GM21526 (cell line): ENCODE measurements around the gene SERTAD1.

Source experiments
- ATAC-seq: cut with Tn5 transposase; IDR thresholded peaks from one replicate; pipeline ENCODE4 v1.9.1; 2021; ENCODE audit warnings: moderate library complexity; ENCODE audit not compliant: unreplicated experiment, low FRiP score

Gene SERTAD1

GRCh38 chr19:40407714-40408597 is 17.8 kb downstream of the SERTAD1 start:
- ATAC-seq, result no peak

DNA sequence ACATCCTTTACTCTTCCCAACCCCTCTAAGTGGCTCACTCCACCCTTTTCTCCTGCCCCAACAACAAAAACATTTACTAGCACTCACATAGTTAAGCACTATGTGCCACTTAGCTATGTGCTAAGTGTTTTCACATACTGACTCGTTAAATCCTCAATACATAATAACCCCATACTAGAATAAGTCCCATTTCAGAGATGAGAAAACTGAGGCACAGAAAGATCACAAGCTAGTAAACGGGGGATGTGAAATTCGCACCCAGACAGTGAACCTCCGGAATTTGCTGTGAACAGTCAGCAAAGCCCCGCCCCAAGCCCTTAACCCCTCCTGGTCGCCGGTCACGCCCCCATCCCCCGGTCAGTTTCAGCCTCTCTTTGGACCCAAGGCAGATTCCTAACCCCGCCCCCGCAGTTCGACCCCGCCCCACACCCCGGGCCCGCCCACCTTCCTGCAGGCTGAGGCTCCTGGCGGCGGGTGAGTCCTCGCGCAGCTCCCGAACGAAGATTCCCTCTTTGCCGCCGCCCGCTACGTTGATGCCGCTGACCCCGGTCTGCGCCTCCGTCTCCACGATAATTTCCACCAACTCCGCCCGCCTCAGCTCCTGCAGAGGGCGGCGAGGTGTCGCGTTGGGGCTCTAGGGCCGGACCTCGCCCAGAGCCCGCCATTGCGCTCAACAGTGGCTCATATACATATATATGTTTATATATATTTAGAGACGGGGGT is 22.4 kb downstream of the SERTAD1 start:
- ATAC-seq, result peak; percentile 57

GRCh38 chr19:40400559-40400958 is 25.2 kb downstream of the SERTAD1 start:
- no peak for ATAC-seq

DNA sequence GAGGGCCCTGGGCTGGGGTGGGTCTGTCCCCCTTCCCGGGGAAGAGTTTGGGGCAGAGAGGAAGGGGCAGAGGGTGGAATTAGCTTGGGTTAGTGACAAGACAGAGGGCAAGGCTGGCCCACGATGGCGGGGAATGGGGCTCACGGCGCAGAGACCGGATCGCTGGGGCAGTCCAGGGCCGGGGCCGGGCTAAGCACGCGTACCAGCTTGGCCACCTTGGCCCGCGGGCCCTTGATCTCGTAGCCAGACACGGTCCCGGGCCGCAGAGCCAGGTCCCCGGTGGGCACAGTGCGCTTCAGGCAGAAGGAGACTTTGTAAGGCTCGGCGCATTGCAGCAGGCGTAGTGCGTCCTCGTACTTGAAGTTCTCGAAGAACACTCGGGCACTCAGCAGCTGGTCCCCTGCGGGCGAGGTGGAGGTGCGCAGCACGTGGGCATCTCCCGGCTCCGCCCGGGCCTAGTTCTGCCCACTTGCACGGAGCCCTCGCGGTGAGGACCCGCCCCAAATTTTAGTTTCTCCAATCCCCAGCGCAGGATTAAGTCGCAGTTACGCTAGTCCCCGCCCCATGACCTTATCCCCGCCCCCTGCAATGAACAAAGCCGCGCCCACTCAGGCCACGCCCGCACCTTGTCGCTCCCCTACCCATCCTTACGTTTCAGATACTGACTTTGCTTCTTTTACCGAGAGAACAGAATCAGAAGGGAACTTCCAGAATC is 27.2 kb downstream of the SERTAD1 start:
- no peak for ATAC-seq

DNA sequence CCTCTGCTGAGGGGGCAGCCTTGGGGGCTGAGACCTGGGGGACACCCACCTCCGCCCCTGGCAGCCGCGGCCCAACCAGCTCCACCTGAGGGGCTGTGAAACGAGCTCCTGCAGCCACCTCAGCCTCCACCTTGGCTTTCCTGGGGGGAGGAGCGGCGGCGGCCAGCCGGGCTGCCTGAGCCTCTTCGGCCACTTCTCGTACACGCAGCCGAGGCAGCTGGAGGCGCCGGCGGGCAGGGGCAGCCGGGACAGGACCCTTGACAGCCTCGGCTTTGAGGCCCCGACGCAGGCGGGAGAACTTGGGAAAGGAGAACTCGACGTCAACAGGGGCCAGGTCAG is 28.3 kb downstream of the SERTAD1 start:
- no peak for ATAC-seq

- no peak for ATAC-seq
These were observed 28.8 kb downstream of the SERTAD1 start for GRCh38 chr19:40396886-40397567.

GRCh38 chr19:40395956-40396355 is 29.8 kb downstream of the SERTAD1 start:
- ATAC-seq, result no peak

GRCh38 chr19:40394816-40395210 is 31.0 kb downstream of the SERTAD1 start:
- ATAC-seq, result no peak

- no peak for ATAC-seq
These were observed 31.6 kb downstream of the SERTAD1 start for GRCh38 chr19:40393894-40394815.

GRCh38 chr19:40392894-40393517 is 32.8 kb downstream of the SERTAD1 start:
- ATAC-seq, result no peak

DNA sequence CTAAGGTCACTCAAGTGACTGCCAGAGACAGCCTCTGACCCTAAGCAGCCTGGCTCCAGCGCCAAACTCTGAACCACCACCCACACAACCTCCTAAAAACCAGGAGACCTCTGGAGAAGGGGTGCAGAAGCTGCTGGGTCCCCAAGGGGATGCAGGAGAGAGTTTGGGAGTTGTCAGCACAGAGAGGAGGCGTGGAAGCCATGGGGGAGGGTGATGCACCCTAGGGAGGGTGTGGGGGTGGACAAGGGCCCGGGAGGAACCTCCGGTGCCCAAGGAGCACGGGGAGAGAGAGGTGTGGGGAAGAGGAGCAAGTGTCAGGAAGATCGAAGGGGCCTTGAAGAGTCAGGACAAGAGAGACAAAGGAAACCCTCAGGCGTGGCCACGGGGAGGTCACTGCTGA is 33.7 kb downstream of the SERTAD1 start:
- no peak for ATAC-seq

DNA sequence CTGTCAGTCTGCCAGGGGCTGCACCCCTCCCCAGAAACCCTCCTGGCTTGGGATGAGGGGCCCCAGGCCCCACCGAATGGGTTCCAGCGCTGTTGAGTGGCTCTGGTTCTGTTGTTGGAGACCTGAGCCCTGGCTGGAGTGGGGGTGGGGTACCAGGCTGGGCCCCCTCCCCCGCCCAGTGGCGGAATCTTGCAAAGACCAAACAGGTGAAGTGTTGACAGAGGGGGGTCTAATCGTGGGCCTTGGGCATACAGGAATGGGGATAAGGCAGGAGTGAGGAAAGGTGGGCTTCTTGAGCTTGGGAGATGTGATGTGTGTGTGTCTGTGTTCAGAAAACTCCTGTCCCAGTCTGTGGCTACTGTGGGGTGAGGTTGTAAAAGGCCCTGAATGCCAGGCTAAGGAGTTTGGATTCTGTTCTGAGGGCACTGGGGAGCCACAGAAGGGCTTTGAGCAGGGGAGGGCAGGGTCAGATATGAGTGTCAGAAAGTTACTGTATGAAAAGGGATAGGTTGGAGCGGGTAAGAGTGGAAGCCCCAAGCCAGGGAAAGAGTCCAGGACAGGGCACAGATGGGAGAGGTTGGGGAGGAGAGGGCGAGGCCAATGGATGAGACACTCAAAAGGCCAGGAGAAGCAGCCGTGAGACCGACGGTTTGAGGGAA is 35.6 kb downstream of the SERTAD1 start, which contains the start of gene HIPK4:
Gene HIPK4 (minus strand): TSS at position 98 of the 659 bp plus-strand sequence. CDS start 279 bp downstream, outside the sequence.
- ATAC-seq, result no peak

- ATAC-seq, result no peak
These were observed 36.2 kb downstream of the SERTAD1 start for GRCh38 chr19:40389404-40390083.

- no peak for ATAC-seq
These were observed 37.3 kb downstream of the SERTAD1 start for GRCh38 chr19:40388481-40388880.

DNA sequence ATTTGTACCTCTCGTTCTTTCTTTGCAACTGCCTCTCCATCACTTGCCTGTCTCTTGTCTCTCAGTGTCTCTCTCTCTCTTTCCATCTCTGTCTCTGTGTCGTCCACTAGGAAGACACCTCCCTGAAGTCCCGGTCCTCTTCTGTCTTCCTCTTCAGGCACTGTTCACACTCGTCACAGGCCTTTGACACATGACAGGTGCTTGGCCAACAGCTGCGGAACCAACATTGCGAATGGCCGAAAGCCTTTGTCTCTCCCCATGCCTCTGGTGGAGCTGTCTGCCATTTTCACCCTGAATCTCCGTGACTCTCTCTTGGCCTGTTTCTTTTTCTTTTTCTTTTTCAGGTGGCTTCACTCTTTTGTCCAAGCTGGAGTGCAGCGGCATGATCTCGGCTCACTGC is 38.6 kb downstream of the SERTAD1 start:
- ATAC-seq, result no peak

DNA sequence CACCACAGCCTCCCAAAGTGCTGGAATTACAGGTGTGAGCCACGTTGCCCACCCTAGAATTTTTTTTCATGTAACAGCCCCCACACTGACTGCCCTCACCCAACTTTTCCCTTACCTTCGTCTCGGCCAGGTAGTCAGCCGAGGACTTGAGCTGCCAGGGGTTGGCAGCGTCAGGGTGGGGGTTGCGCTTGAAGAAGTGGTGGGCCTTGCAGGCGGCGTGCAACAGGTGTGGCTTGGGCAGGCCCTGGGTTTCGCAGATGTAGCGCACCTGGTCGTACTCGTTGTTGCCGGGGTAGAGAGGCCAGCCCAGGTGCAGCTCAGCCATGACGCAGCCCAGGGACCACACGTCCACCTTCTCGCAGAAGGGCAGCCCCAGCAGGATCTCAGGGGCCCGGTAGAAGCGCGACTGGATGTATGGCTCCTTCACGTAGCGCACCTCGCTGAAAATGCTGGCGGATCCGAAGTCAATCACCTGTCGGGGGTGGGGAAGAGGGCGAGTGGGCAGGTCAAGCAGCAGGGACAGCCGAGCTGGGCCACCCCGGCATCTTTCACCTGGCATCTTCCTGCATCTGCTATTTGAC is 42.0 kb downstream of the SERTAD1 start:
- ATAC-seq, result no peak

DNA sequence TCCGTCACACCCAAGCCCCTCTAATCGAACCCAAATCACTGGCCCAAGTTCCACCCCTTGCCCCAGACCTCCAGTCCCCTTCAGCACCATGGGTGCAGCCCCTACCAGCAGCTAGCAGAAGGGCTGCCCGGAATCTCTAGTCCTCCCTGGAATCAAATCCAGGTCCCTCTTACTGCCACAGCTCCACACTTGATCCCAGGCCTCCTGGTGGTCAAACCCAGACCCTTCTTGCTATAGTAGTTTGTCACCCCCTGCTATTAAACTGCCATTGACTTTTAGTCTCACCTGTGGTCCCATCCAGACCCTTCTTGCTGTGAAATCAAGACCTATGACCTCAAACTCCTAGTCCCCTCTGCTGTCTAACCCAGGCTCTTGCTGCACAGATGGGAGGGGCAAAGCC is 44.5 kb downstream of the SERTAD1 start:
- no peak for ATAC-seq
